SJCRH30 (cell line): ENCODE data around the gene TRPC1. TPM values are rescaled to one million over a fixed set of nuclear protein-coding genes. Genes with fewer than 3 reads are reported as not detected.
A peak's percentile ranks its signal among the peaks of the same experiment; 100 is the strongest.
"Not testable (repeated sequence)": the region's sequence is repeated elsewhere in the genome, so short reads cannot be mapped to it uniquely, and the experiment has no call there.

Source experiments
- DNase-seq, 2 experiments: peaks; one replicate each; pipeline ENCODE4 v3.0.0-alpha.2; 2015 to 2020
- H3K27ac ChIP-seq: fragments of 250-450 bp; sonication (Bioruptor Pico); 2 replicates; pipeline ENCODE4 v1.5.1; 2020; ENCODE audit warnings: mild to moderate bottlenecking, moderate library complexity
- H3K27me3 ChIP-seq: fragments of 250-450 bp; sonication (Bioruptor Pico); 2 replicates; pipeline ENCODE4 v1.5.1; 2020; ENCODE audit warnings: mild to moderate bottlenecking, moderate library complexity
- H3K36me3 ChIP-seq: fragments of 250-450 bp; sonication (Bioruptor Pico); 2 replicates; pipeline ENCODE4 v1.5.1; 2020; ENCODE audit warnings: mild to moderate bottlenecking, moderate library complexity
- H3K4me1 ChIP-seq: fragments of 250-450 bp; sonication (Bioruptor Pico); 2 replicates; pipeline ENCODE4 v1.5.1; 2020; ENCODE audit warnings: mild to moderate bottlenecking, moderate library complexity
- H3K4me3 ChIP-seq: fragments of 250-450 bp; sonication (Bioruptor Pico); 2 replicates; pipeline ENCODE4 v1.5.1; 2020; ENCODE audit warnings: mild to moderate bottlenecking, moderate library complexity
- H3K9me3 ChIP-seq: fragments of 250-450 bp; sonication (Bioruptor Pico); replicated peaks from 2 replicates; pipeline ENCODE4 v1.5.1; 2020; ENCODE audit warnings: mild to moderate bottlenecking, moderate library complexity
- total RNA-seq: library from RNA; depleted of rRNA; stranded (reverse); fragments of >200 nt; shearing (Covaris generic); gene quantifications from 2 replicates; pipeline ENCODE4 v1.2.3, GENCODE V29; 2014; rRNA removed

Gene TRPC1
- total RNA-seq, result 18.6 and 21.0 TPM in 2 replicates

DNA sequence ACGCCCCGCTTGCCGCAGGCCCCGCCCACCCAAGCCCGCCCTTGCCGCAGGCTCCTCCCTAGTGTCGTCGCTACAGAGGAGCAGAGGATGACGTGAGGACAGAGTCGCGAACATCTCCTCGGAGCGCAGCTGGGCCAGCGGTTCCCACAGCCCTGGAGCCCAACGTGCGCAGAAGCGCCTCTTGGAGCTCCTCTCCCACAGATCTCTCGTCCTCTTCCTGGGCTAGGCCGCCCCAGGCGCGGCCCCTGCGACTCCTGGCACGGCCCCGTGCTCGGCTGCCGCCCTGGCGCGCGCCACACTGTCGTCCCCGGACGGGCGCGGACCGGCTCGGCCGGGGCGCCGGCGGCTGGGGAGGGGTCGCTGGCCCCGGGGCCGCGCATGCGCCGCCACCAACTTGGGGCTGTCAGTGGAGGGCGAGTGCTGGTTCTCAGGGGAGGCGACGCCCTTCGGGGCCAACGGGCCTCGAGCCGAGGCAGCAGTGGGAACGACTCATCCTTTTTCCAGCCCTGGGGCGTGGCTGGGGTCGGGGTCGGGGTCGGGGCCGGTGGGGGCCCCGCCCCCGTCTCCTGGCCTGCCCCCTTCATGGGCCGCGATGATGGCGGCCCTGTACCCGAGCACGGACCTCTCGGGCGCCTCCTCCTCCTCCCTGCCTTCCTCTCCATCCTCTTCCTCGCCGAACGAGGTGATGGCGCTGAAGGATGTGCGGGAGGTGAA, at the start of gene TRPC1:
Gene TRPC1, plus strand, starts transcription at position 67 of the 714 bp plus-strand sequence. Its CDS starts 526 bp downstream, at position 593.
- Histone ChIP-seq H3K4me1 (peaks cover 11% of the 10 kb centered on the region), H3K36me3 (no peaks in the 10 kb centered on the region), H3K27me3 (no peaks in the 10 kb centered on the region), H3K9me3 (peaks cover 5% of the 10 kb centered on the region; the same call in 1 of the 2 replicates), H3K4me3 (peak within 1 kb of the TSS; percentile 80), H3K27ac (peak within 1 kb of the TSS; percentile 77)
- DNase-seq, result peak; percentile 90 to 92

DNA sequence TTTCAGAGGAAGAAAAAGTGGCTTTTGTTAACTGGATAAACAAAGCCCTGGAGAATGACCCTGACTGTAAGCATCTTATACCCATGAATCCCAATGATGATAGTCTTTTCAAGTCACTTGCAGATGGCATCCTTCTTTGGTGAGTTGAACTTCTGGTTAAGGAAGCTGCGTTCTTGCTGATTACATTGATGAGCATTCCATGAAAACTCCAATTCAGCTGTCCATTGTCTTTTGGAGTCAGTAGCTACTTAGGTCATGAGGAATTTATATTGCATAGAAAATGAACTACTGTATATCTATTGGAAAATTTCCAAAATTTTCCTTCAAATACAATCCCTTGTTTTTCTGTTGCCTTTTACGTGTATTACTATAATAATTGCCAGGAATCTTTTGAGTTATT, 47.7 kb upstream of the TRPC1 start:
- DNase-seq, result no peak
- H3K4me3 ChIP-seq, result no peak overlapping the region
- H3K36me3 ChIP-seq, result 0 out of 2 replicates have a peak, but pooled peaks cover 2% of the 10 kb centered on the region
- no peaks in the 10 kb centered on the region for H3K4me1 ChIP-seq
- no peaks in the 10 kb centered on the region for H3K27me3 ChIP-seq
- no peak overlapping the region for H3K27ac ChIP-seq
- no peaks in the 10 kb centered on the region for H3K9me3 ChIP-seq

DNA sequence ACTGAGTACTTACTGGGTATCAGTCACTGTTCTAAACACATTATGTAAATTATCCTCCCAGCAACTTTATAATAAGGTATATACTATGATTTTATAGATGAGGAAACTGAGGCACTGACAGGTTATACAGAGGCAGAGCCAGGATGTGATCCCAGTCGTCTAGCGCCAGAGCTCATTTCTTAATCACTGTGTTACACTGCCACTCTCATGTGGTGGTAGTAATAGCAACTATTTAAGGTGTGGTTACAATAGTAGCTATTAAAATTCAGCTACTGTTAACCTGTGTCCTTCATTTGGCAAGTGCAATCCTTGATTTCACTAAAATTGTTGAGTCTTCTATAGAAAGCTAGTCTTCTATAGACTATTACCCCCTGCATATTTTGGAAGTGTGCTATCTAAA, 43.1 kb upstream of the TRPC1 start:
- H3K4me3 ChIP-seq, result no peak overlapping the region
- no peak for DNase-seq
- H3K27me3 ChIP-seq, result no peaks in the 10 kb centered on the region
- no peaks in the 10 kb centered on the region for H3K4me1 ChIP-seq
- H3K36me3 ChIP-seq, result no peaks in the 10 kb centered on the region
- H3K9me3 ChIP-seq, result no peaks in the 10 kb centered on the region
- H3K27ac ChIP-seq, result no peak overlapping the region

DNA sequence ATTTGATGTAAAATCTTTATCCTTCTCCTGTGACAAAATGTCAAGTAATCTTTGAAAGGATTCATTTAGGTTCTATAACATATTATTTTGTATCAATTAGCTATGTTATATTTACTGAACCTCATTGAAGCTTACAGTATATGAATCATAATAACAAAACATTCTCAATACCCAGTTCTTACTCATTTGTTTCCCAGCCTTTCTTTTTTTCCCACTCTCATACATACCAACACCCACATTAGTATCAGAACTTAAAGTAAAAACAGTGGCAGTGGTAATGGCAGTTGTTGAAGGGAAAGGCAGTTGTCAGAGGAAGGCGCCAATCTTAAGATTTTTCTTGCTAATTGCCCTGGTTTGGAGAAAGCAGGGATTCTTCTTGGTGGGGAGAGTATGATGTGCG, 33.2 kb upstream of the TRPC1 start:
- no peak for DNase-seq
- H3K27me3 ChIP-seq, result no peaks in the 10 kb centered on the region
- H3K27ac ChIP-seq, result no peak overlapping the region
- no peak overlapping the region for H3K4me3 ChIP-seq
- H3K4me1 ChIP-seq, result no peaks in the 10 kb centered on the region
- no peaks in the 10 kb centered on the region for H3K9me3 ChIP-seq
- H3K36me3 ChIP-seq, result peaks cover 2% of the 10 kb centered on the region; the same call in 1 of the 2 replicates

DNA sequence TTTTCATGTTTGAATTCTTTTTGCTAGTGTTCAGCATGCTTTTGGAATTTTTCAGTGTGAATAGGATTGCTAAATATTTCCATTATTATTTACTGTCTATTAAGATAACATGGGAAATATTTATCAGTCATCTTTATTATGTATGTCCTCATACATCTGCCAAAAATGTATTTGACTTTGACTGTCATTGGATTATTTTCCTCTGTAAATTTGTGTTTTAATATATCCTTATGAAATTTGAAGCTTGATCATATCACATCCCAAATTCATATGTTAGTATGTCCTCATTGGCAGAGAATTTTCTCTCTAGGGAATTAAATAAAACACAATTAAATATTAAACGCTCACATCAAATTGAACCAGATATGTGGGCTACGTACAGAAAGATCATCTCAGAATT, 32.3 kb upstream of the TRPC1 start:
- Histone ChIP-seq H3K9me3 (no peaks in the 10 kb centered on the region), H3K4me1 (no peaks in the 10 kb centered on the region), H3K27me3 (no peaks in the 10 kb centered on the region), H3K4me3 (no peak overlapping the region), H3K27ac (no peak overlapping the region), H3K36me3 (peaks cover 2% of the 10 kb centered on the region)
- no peak for DNase-seq

DNA sequence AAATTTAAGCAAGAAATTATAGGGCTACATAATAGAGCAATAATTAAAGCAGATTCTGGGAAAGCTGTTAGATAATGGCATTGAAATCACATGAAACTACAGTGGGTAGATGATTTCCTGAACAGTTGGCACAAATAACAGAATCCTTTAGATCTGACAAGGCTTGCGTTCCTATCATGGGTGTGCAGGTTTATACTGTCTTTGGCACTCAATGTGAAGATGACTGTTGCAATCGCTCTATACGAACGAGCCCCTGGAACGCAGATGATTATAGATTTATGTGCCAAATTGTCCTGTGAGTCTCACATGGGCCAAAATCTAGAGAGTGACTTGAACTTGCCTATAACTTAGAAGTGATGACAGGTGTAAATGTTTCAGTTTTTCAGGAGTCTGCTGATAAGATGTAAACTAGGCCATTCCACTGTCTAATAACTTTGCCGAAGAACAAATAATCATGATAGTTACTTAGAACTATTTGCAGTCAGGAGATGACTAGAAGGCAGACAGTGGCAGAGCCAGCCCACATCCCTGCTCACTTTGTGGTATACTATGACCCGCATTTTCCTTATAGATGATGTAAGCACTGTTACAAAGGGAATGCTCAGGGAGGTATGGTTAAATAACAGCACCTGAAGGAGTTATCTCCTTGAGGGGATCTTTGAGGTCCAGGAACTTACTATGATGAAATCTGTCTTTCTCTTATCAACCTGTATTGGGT, 30.5 kb upstream of the TRPC1 start:
- DNase-seq, result no peak
- H3K9me3 ChIP-seq, result no peaks in the 10 kb centered on the region
- H3K4me1 ChIP-seq, result no peaks in the 10 kb centered on the region
- H3K36me3 ChIP-seq, result peaks cover 2% of the 10 kb centered on the region
- H3K27me3 ChIP-seq, result no peaks in the 10 kb centered on the region
- H3K4me3 ChIP-seq, result no peak overlapping the region
- no peak overlapping the region for H3K27ac ChIP-seq

DNA sequence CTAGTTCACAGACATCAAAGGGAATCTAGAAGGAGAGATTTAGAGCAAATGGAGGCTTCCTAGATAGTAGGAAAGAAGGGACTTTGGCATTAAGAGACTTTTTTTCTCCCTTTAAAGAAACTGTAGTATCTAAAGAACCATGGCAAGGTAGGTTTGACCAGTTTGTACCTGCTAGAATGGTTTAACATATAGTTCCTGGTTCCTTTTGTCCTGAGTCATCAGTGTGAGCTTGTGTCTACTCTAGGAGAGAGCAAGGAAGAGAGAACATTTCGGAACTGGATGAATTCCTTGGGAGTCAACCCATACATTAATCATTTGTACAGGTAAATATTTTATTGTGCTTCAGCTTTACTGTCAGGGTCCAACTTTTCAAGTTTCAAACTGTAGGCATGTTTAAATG, 29.6 kb upstream of the TRPC1 start:
- no peaks in the 10 kb centered on the region for H3K4me1 ChIP-seq
- no peaks in the 10 kb centered on the region for H3K27me3 ChIP-seq
- no peak for DNase-seq
- peaks cover 2% of the 10 kb centered on the region for H3K36me3 ChIP-seq
- H3K4me3 ChIP-seq, result no peak overlapping the region
- H3K27ac ChIP-seq, result no peak overlapping the region
- H3K9me3 ChIP-seq, result no peaks in the 10 kb centered on the region

DNA sequence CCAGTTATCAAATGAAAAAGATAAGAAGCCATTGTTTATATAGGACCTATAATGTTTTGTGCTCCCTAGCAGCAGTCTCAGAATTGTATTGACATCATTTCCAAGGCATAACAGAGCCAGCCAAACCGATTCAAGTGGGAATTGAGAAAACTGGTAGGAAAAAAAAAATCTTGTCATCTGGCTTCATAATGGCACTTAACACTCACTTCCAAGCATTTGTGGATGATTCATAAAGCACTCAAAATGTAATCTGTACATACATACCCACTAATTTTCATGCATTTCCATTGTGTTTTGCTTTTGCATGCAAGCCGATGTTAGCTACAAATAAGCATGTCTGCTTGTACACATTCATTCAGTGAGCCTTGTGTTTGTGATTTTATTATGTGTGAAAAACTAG, 18.6 kb upstream of the TRPC1 start:
- Histone ChIP-seq H3K27me3 (no peaks in the 10 kb centered on the region), H3K4me1 (no peaks in the 10 kb centered on the region), H3K9me3 (no peaks in the 10 kb centered on the region), H3K4me3 (no peak overlapping the region), H3K27ac (no peak overlapping the region), H3K36me3 (no peaks in the 10 kb centered on the region; the same call in 1 of the 2 replicates)
- DNase-seq, result no peak

DNA sequence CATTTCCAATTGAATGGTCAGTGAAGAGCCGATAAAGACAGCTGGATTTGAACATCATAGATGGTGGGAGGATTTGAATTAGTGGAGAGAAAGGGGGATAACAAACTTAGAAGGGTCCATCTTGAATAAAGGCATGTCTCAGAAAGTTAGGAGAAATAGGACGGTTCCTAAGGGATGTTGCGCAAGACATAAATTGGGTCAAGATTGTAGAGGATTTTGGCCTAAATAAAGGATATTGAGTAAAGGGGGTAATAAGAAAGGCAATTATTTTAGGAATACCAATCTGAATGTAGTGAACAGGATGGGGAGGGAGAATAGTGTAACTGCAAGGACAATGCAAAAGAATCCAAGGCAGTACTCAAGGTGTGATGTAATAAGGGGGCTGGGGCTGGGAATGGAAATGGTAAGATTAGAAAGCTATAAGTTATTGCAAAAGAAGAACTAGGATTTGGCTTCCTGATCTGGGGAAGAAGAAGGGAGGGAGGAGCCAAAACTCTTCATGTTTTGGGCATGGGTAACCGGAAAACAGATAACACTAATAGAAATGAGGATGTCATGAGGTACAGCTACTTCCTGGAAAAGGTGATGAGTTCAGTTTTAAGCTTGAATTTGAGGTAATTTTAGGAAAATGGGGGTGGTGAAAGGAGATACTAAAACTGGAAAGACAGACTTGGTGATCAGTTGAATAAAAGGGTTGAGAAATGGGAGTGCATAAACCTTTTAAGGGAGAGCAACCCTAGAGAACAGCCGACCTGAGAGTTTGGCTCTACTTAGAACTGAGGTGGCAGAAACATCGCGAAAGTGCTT, 17.3 kb upstream of the TRPC1 start:
- Histone ChIP-seq H3K4me3 (no peak overlapping the region), H3K4me1 (no peaks in the 10 kb centered on the region), H3K27me3 (no peaks in the 10 kb centered on the region), H3K9me3 (no peaks in the 10 kb centered on the region), H3K36me3 (no peaks in the 10 kb centered on the region; the same call in 1 of the 2 replicates), H3K27ac (no peak overlapping the region)
- DNase-seq, result no peak

DNA sequence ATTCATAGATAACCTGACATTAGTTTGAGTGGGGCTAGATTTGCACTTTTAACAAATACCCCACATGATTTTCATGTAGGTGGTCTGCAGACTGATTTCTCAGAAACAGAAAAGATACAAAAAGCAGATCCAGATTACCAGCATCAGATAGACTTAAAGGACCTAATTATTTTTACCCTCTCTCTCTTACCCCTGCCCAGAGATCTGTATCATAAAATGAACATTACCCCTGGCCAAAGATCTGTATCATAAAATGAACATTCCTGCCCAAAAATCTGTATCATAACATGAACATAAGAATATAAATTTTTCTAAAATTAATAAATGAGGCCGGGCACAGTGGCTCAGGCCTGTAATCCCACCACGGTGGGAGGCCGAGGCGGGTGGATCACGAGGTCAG, 14.6 kb upstream of the TRPC1 start:
- H3K27me3 ChIP-seq, result no peaks in the 10 kb centered on the region
- DNase-seq, result no peak
- no peak overlapping the region for H3K4me3 ChIP-seq
- H3K36me3 ChIP-seq, result no peaks in the 10 kb centered on the region; the same call in 1 of the 2 replicates
- H3K27ac ChIP-seq, result no peak overlapping the region
- H3K9me3 ChIP-seq, result no peaks in the 10 kb centered on the region
- no peaks in the 10 kb centered on the region for H3K4me1 ChIP-seq

DNA sequence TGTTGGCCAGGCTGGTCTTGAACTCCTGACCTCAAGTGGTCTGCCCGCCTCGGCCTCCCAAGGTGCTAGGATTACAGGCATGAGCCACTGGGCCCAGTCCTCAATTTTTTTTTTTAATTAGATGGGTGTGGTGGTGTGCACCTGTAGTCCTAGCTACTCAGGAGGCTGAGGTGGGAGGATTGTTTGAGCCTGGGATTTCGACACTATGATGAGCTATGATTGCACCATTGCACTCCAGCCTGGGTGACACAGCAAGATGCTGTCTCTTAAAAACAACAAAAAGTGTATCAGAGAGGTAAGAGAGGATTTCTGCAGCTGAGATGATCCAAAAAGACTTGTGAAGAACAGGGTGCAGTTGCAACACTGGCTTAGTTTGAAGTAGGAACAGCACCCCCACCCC, 9.0 kb upstream of the TRPC1 start:
- not testable (repeated sequence) for H3K27ac ChIP-seq, H3K4me1 ChIP-seq, DNase-seq, H3K36me3 ChIP-seq, H3K27me3 ChIP-seq, H3K4me3 ChIP-seq, H3K9me3 ChIP-seq

DNA sequence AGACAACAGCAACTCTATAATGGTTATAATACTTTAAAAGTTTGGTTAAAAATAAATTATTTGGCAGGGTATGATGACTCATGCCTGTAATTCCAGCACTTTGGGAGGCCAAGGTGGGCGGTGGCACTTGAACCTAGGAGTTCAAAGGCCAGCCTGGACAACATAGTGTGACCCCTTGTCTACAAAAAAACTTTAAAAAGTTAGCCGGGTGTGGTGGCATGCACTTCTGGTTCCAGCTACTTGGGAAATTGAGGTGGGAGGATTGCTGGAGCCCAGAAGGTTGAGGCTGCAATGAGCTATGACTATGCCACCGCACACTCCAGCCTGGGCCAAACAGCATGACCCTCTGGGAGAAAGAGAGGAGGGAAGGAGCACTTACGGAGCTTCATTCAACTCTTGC, 7.7 kb upstream of the TRPC1 start:
- Histone ChIP-seq H3K4me3 (no peak overlapping the region), H3K36me3 (no peaks in the 10 kb centered on the region), H3K27me3 (no peaks in the 10 kb centered on the region), H3K4me1 (no peaks in the 10 kb centered on the region), H3K27ac (no peak overlapping the region), H3K9me3 (peaks cover under 1% of the 10 kb centered on the region; the same call in 1 of the 2 replicates)
- DNase-seq, result no peak

DNA sequence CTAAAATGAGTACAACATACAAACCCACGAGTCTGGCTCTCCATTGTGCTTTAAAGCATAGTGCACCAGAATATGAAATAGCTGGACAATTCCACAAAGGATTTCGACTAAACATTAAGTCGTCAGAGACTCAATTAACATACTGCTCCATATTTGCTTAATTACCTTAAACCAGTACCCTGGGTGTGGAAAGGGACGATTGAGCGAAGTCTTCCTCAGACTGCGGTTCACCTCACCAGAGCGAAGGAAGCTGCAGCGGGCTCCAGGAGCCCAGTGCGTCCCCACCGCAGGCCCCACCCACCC, 218 bp upstream of the TRPC1 start:
- no peak overlapping the region; the same call in 1 of the 2 replicates for H3K27ac ChIP-seq

DNA sequence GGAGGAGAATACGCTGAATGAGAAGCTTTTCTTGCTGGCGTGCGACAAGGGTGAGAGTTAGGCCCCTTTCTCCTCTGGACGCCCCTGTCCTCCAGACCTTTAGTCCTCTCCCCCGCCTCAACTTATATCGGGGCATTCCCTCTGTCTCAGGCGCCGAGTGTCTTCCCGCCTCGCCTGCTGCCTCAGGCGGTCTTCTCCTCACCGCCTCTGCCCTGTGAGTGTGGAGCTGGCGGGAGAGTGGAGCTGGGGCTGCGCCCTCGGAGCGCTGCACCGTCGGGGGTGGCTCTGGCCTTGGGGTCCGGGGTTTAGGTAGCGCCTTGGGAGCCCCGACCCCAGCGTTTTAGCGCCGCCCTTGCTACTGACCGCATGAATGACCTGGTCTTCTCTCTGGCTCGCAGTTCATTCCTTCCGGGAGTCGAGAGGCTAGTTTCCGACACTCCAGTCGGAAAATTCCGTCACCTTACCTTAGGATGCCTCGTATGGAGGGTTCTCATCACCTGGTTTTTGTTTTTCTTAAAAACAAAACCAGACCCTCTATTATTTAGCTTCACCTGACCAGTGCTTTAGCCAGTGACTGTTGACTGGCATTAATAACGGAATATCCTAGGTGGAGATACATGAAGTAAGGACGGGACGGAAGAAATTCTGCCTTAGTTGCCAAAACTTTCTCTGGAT, 985 bp downstream of the TRPC1 start:
- Histone ChIP-seq H3K36me3 (0 out of 2 replicates have a peak, but pooled peaks cover 2% of the 10 kb centered on the region), H3K9me3 (peaks cover 5% of the 10 kb centered on the region; the same call in 1 of the 2 replicates)
- DNase-seq, result peak; percentile 71 to 78

More for the DNA sequence above, 218 bp upstream of the TRPC1 start:
- Histone ChIP-seq H3K9me3 (peaks cover 5% of the 10 kb centered on the region; the same call in 1 of the 2 replicates), H3K4me3 (peak overlapping the region; percentile 80), H3K4me1 (peaks cover 11% of the 10 kb centered on the region), H3K36me3 (no peaks in the 10 kb centered on the region), H3K27me3 (no peaks in the 10 kb centered on the region)
- no peak for DNase-seq

More for the DNA sequence above, 985 bp downstream of the TRPC1 start:
- no peaks in the 10 kb centered on the region for H3K27me3 ChIP-seq
- peak overlapping the region; percentile 77 for H3K27ac ChIP-seq
- peak overlapping the region; percentile 80 for H3K4me3 ChIP-seq
- H3K4me1 ChIP-seq, result peaks cover 11% of the 10 kb centered on the region
